HK-2 (cell line): ENCODE results near the gene ZBTB2.
"Not testable (repeated sequence)": the region's sequence is repeated elsewhere in the genome, so short reads cannot be mapped to it uniquely, and the experiment has no call there.

Source experiments
- DNase-seq: peaks from one replicate; pipeline ENCODE4 v3.0.0-alpha.2; 2018; ENCODE audit not compliant: unreplicated experiment

Gene ZBTB2

DNA sequence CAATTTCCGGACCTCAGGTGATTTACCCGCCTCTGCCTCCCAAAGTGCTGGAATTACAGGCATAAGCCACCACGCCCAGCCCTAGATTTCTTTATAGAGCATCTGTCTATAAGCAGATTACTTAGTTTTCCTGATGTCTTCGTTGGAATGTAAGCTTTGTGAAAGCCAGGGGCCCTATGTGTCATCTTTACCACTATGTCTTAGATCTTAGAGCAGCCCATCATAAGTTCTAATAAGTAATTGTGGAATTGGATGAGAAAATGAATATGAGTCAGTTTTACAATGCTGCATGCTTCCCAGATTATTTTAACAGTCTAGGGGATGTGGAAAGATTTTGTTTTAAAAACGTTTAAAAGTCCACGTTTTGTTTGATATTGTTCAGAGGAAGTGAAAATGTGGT is 9.1 kb upstream of the ZBTB2 start:
- DNase-seq = no peak

DNA sequence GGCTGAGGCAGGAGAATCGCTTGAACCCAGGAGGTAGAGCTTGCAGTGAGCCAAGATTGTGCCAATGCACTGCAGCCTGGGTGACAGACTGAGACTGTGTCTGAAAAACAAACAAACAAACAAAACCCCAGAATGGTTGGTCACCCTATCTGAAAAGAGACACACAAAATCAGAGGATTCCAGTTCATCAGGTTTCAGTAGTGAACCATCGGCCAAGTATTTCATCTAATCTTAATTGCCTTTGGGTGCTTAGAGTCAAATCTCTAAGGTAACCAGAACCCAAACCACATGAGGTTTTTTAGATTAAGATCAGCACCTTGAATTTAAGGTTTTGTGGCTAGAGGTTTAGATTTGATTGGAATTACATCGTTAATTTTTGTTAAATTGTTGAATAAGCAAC is 8.3 kb upstream of the ZBTB2 start:
- DNase-seq = no peak

DNA sequence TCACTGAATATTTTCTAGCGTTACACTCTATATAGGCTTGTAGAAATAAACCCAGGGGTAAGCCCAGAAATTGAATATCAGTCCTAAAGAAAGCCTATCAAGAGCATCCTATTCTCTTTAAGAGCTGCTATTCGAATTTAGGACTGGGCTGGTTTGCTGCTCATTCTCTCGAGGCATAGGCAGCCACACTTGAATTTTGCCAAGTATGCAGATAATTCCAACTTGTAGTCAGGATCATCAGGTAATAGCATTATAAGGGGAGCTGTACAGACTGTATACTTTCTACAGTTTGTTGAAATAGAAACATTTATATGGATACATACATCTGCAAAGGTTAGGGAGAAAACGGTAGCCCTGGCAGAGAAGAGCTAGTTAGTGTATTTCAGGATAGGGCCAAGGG is 2.1 kb upstream of the ZBTB2 start:
- no peak for DNase-seq

DNA sequence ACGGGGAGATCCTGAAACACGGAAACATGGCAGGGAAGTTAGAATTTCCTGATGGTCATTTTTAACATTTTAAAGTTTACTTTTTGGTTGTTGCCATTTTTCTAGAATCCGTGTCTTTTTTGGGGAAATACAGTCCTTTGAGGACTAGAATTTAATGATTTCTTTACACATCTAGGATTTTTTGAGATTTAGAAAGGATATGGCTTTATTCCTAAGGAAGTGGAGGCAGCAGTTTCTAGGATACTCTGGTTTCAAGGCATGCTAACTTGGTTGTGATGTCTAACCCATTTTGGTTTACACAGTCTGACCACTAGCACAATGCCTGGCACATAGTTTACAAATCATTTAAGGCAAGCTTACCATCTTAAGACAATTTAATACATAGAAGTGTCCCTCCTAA is 1.1 kb upstream of the ZBTB2 start:
- DNase-seq = no peak

DNA sequence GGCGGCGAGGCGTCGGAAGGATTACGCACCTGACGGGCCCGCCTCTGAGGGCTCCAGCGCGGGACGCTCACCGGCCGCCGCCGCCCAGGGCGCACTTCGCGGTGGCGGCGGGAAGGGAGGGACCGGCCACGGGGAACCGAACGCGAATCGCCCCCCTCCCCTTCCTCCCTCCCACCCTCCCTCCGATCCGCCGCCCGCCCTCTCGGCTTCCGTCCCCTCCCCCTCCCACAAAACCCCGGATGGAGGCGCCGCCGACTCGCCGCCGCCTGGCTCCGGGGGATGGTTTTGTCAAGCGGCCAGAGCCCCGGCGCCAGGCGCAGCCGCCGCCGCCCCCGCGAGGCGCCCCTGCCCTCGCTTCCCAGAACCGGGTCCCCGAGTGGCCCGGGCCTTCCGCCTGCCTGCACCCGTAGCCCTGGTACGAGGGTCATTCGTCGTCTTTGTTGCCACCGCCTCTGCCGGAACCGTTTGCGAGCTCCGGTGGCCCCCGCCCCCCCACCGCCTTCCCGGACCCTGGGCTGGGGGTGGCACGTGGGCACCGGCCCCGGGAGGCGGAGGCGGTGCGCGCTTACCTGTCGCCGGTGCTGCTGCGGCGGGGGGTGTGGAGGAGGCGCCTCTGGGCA is 398 bp downstream of the ZBTB2 start:
- peak; percentile 67 for DNase-seq

DNA sequence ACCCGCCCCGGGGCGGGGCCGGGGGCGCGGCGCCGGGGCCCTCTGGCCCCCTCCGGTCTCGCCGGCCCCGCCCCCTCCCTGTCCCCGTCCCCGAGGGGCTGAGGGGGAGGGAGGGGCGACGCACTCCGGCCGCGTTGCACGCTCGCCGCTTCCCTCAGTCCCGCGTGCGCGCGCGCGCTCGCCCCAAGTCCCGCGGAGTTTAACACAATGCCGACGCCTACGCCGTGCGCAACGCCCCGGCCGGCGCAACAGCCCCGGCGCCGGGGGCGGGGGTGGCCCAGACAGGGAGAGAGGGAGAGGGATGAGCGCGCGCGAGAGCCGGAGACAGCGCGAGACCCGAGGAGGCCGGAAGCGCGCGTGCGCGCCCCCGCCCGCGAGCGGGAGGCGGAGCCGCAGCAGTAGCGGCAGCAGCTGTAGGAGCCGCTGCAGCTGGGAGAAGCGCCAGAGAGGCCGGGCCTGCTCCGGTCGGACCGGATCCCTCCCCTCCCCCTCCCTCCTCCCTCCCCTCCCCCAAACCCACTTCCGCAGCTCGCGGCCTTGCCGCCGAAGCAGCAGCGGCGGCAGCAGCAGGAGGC is 996 bp downstream of the ZBTB2 start:
- DNase-seq = peak; percentile 99

DNA sequence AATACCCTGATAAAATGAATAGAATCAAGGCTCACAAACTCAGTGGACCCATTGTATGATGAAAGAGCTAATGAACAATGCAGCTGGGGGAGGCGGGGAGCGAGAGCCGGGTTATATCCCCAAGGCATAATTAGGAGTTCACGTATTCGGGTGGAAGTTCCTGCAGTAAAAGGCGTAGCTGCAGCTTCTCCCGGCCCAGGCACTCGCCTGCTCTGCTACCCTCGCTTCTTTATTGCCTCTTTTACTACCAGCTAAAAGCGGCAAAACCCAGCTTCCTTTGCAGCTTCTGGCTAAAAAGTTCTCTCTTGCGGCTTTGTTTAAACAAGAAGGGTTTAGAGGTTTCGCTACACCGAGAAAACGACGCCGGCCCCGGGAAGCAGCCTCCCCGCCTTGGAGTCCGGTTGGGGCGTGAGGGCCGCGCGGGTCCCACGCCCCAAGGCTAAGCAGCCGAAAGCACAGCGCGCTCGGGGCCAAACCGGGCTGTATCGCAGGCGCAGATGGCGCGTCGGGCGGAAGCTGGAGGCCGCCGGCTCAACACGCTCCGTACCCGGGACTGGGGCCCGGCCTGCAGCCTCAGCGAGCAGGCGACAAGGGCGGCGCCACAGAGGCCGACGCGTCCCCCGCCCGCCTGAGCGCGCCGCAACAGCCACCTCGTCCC is 1.6 kb downstream of the ZBTB2 start:
- no peak for DNase-seq

DNA sequence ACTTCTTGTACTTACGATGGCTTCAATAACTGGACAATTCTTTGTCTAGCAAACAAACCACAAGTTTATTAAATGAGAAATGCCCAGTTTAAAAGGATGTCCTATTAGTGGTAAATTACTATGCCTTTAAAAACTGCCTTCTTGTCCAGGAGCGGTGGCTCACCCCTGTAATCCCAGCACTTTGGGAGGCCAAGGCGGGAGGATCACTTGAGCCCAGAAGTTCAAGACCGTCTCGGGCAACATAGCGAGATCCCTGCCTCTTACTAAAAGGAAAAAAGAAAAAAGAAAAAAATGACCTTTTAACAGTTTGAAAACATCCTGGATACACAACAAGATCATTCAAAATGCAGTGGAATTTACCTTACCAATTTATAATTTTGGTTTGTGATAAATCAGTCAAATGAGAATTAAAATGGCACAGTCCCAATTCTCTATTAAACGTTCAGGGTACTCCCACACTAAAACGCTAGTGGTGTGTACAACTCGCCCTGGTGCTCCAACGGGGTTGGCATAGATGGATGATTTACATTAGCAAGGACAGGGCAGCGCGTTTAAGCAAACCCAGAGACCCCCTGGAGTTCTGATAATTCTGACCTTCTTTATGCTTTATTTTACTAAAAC is 2.3 kb downstream of the ZBTB2 start:
- DNase-seq = no peak

DNA sequence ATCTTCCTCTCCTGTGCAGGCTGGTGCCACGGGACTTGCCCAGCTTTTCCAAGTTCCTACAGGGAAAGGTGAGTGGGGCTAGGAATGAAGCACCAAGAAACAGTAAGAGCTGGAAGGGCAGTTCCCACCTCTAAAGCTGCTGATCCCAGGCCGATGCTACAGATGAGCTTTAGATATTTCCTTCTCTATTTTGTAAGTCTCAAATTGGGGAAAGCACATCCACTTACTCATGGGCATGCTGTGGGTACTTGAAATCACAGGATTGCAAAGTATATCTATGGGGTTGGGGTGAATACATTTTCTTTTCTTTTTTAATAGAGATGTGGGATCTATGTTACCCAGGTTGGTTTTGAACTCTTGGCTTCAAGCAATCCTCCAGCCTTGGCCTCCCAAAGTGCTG is 3.1 kb downstream of the ZBTB2 start:
- DNase-seq = no peak

DNA sequence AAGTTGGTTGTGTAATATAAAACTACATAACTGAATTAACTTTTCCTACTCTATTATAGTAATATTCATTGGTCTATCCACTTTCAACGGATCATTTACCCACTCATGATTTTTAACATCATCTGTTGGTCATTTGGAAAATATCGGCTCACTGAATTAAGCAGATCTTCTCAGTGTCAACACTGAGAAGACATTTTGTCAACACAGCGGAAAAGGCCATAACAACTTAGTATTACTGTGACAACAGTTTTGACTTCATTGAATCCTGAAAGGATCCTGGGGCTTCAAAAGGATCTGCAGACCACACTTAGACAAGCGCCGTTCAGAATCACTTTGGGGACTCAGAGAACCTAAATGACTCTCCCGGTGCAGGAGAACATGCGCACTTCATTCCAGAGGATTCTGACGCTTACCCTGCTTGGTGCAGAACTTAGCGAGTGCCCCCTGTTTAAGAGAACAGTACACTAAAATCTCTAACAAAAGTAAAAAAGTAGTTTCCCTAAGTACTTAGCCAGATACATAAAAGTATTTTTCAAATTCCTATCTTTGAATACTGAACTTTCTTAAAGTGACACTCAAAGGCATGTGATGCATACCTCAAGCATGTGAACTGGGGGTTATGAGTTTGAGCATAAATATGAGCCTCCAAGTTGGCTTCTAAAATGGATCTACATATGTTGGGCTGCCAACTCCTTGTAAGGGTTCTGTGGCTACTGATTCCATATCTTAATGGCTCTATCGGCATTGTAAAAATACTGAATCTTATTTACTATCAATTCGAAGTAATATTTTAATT is 4.0 kb downstream of the ZBTB2 start:
- DNase-seq = no peak

DNA sequence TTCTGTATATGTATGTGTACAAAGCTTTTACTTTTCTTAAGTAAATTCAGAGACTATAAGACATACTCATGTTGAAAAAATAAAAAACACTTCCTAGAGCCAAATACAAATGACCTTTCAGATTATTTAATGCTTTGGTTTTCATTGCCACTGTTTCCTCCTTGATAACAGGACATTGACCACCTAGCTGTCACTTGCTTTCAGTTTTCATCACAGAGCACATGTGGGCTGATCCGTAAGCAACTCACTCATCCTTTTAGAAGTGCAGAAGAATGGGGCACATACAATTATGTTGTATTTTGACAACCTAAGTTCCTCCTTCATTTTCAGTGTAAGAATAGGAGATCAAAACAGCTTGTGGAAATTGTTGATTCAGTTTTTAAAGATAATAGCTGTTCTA is 6.2 kb downstream of the ZBTB2 start:
- no peak for DNase-seq

DNA sequence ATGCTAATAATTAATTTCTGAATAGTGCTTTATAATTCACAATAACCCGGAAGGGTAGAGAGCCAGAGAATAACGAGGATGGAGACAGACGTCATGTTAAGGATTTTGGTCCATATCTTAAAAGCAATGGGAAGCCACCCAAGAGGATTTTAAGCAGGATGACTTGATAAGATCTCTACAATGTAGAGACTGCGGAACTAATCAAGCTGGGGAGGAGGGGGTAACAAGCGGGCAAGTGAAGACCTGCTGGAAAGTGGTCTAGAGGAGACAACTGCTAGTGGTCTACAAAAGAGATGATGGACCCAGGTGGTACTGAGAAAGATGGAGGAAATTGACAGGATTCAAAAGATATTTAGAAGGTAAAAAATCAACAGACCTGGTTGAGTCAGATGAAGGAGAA is 7.2 kb downstream of the ZBTB2 start:
- no peak for DNase-seq

DNA sequence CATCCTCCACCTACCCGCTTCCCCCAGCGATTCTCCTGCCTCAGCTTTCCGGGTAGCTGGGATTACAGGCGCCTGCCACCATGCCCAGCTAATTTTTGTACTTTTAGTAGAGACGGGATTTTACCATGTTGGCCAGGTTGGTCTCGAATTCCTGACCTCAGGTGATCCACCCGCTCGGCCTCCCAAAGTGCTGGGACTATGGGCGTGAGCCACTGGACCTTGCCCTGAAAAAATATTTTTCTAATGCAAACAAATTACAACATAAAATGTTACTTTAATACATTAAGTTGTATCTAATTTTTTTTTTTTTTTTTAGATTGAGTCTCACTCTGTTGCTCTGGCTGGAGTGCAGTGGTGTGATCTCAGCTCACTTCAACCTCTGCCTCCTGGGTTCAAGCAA is 8.7 kb downstream of the ZBTB2 start:
- DNase-seq = not testable (repeated sequence)

DNA sequence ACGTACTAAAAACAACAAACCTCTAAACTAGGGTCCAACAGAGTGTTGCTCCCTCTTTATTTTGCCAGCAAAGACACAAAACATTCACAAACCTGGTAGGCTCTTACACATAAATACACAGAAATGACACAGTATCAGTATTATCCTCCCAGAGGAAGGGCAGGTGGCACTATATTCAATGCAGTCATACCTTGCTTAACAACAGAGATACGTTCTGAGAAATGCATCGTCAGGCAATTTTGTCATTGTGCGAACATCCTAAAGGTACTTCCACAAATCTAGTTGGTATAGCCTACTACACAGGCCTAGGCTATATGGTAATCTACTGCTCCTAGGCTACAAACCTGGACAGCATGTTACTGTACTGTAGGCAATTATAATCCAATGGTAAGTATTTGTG is 9.6 kb downstream of the ZBTB2 start:
- no peak for DNase-seq

DNA sequence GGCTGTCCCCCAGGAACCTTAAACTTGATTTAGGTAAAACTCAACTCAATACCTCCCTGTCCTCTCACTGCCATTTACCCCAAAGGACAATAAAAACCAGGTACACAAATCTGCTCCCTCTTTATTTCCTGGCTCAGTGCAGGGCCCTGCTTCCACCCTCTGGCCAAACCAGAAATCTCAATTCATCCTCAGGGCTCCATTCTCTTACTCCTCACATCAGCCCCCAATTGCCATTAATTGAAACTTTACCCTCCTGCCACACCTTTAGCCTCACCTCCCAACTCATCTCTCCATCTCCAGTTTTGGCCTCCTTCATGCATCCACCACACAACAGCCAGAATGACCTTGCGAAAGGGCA is 10.5 kb downstream of the ZBTB2 start:
- no peak for DNase-seq

DNA sequence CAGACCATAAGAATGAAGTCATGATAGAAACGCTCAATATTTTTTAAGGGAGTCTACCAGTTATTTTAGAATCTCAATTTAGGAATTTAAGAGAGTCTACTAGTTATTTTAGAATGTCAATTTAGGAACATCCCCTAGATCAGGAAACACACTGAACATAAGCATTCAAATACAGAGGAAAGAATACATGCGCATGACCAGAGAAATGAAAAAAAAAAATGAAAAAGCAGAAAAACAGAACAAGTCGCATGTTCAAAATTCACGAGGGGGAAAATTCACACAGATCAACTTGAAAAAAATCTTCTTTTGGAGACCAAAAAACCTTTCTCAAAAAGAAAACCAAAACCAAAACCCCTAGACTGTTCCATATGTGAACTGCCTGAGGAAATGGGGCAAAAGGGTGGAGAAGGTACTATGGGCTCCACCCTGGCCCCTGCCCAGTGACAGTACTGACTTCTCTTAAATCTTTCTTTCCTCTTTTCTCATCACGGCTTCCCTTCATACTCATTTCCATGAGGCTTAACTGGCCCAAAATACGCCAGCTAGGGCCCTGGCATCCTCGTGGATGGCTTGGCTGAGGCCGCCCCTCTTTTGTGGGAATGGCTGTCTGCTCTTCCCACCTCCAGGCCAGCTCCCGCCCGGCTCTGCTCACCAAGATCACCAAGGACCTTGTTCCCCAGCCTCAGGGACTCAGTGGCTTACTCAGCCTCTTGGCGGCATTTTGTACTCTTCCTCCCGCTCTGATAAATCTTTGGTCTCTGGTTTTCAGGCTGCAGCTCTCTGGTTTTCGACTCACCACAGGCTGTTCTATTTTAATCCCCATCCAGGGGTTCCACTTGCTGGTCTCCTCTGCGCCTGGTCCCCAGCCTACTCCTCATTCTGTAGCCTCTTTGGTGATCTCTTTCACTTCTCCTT is 11.2 kb downstream of the ZBTB2 start:
- no peak for DNase-seq

DNA sequence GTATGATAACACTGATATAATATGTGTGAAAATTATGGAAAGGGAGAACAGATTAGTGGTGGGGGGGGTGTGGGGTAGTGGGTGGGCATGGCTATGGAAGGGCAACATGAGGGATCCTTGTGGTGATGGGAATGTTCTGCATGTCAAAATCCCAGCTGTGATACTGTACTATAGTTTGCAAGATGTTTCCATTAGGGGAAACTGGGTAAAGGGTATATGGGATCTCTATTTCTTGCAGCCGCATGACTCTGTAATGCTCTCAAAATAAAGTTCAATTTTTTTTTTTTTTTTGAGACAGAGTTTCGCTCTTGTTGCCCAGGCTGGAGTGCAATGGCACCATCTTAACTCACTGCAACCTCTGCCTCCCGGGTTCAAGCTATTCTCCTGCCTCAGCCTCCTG is 14.3 kb downstream of the ZBTB2 start:
- no peak for DNase-seq

DNA sequence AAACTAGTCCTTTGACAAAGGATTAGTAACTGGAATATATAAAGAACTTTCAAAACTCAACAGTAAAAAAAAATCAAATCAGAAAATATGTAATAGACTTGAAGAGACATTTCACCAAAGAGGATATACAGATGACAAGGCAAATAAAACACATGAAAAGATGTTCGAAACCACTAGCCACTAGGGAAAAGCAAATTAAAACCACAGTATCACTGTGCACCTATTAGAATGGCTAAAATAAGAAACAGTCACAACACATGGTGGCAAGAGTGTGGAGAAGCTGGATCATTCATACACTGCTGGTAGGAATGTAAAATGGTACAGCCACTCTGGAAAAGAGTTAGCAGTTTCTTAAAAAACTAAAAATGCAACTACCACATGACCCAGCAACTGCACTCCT is 14.9 kb downstream of the ZBTB2 start:
- no peak for DNase-seq

DNA sequence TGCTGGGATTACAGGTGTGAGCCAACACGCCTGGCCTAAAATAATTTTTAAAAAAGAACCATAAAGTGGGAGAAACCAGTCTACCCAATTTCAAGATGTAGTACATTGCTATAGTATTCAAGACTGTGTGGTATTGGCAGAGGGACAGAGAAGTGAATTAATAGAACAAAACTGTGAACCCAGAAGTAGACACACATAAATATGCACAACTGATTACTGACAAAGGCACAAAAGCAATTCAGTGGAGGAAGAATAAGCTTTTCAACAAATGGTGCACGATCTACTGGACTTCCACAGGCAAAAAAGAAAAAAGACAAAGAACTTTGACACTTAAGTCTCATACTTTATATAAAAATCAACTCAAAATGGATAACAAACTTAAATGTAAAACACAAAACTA is 15.5 kb downstream of the ZBTB2 start:
- DNase-seq = no peak

DNA sequence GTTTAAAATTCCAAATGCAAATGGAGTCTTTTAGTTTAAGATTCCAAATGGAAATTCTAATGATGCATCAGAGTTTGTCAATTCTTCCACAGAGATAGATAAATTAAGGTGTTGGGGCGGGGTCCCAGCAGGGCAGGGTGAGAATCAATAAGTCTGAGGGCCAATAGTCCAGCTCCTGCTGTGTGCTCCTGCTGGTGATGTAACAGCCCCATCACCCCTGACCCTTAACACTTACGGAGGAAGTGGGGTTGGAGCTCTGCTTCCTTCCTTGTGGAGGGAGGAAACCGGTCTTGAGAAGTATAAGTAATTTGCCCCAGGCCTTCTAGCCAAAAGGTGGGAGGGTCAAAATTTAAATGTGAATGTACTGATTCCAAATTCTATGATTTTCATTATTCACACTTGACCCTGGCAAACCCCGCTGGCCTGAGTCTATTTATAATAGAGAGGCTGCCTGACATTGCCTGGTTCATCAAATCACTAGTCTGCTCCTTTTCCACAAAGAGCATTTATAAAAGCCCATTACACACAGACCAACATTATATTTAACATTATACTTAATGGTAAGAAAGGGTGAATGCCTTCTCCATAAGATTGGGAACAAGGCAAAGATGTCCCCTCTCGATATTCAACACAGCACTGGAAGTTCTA is 17.2 kb downstream of the ZBTB2 start:
- DNase-seq = no peak

DNA sequence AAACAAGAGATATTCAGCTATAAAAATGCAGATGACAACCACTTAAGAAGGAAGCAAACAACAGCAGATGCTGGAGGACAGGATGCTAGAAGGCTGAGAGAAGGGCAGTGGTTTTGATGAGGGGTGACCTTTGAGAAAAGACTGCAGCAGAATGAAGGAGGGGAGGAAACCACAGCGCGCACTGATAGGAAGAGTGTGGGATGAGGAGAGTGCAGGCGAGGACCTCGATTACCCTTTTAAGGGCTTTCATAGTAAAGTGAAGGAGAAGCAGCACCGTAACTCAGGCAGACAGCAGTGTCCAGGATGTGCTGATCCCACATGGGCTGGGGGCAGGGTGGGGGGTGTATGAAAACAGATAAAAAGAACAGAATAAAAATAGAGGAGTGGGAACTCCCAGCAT is 19.2 kb downstream of the ZBTB2 start:
- no peak for DNase-seq
